H1 (cell line): Measurements from ENCODE around the gene SAMD15. TPM values are rescaled to one million over a fixed set of nuclear protein-coding genes. Genes with fewer than 3 reads are reported as not detected.
"Not testable (repeated sequence)": the region's sequence is repeated elsewhere in the genome, so short reads cannot be mapped to it uniquely, and the experiment has no call there.

Experiments used
- CTCF ChIA-PET: fragments of 300-600 bp; sonication (Branson Sonifier 250); formaldehyde crosslinking; loops from one replicate; lab custom pipeline; 2021; ENCODE audit not compliant: partially characterized antibody; lab: Charles Lee
- POLR2A ChIA-PET: fragments of 300-600 bp; sonication (Branson Sonifier 250); formaldehyde crosslinking; loops from one replicate; lab custom pipeline; 2021; ENCODE audit warnings: inconsistent platforms; ENCODE audit not compliant: partially characterized antibody; lab: Charles Lee
- DNase-seq, 2 experiments: peaks; one replicate each; pipeline versions ENCODE4 v3.0.0 to v3.0.0-alpha.2; 2010 to 2022; ENCODE audit warnings: low spot score in 2 of 2, low read depth in 1 of 2, mixed read lengths in 1 of 2
- FAIRE-seq: peaks from 2 replicates; lab custom pipeline; 2011; peaks lifted over from hg19 to GRCh38; lab: Jason Lieb, UNC
- H2AFZ ChIP-seq: 2 replicates; pipeline ENCODE4 v1.8.1; 2012; ENCODE audit warnings: low read length, inconsistent platforms
- H2AK5ac ChIP-seq: 2 replicates; pipeline ENCODE4 v1.6.1; 2013; ENCODE audit warnings: low read depth, low read length
- H2BK120ac ChIP-seq: replicated peaks from 2 replicates; pipeline ENCODE3; 2013; ENCODE audit warnings: low read depth, low read length, inconsistent platforms
- H2BK12ac ChIP-seq: 2 replicates; pipeline ENCODE4 v1.6.1; 2013; ENCODE audit warnings: low read depth, low read length
- H2BK15ac ChIP-seq: 2 replicates; pipeline ENCODE4 v1.6.1; 2013; ENCODE audit warnings: low read length
- H2BK20ac ChIP-seq: 2 replicates; pipeline ENCODE4 v1.6.1; 2013; ENCODE audit warnings: low read length
- H2BK5ac ChIP-seq: 2 replicates; pipeline ENCODE4 v1.6.1; 2013; ENCODE audit warnings: low read depth, low read length
- H3K14ac ChIP-seq: 2 replicates; pipeline ENCODE4 v1.6.1; 2013; ENCODE audit warnings: inconsistent platforms; ENCODE audit not compliant: insufficient read length
- H3K18ac ChIP-seq: 2 replicates; pipeline ENCODE4 v1.6.1; 2013; ENCODE audit warnings: low read length; ENCODE audit errors: extremely low read depth
- H3K23ac ChIP-seq: 2 replicates; pipeline ENCODE4 v1.6.1; 2013; ENCODE audit warnings: inconsistent platforms; ENCODE audit not compliant: insufficient read length
- H3K23me2 ChIP-seq: 2 replicates; pipeline ENCODE4 v1.6.1; 2013; ENCODE audit warnings: low read depth, low read length
- H3K27ac ChIP-seq: 2 replicates; pipeline ENCODE4 v1.6.1; 2011; ENCODE audit warnings: low read depth, low read length, inconsistent platforms
- H3K27me3 ChIP-seq, 4 experiments: replicated peaks in 1 of 4; 1 replicate in 1 of 4; 2 replicates in 3 of 4; pipeline versions ENCODE4 v1.6.1 to v1.8.1; 2011 to 2013; ENCODE audit warnings: low read length in 3 of 4, mild to moderate bottlenecking in 3 of 4, inconsistent platforms in 2 of 4, mixed read lengths in 2 of 4, moderate library complexity in 1 of 4; ENCODE audit not compliant: control insufficient read depth in 3 of 4, insufficient read depth in 3 of 4; ENCODE audit errors: extremely low read depth in 1 of 4
- H3K36me3 ChIP-seq, 4 experiments: 2 replicates each; pipeline versions ENCODE4 v1.6.1 to v1.8.1; 2011 to 2013; ENCODE audit warnings: mild to moderate bottlenecking in 4 of 4, low read length in 3 of 4, moderate library complexity in 2 of 4, control low read depth in 1 of 4, inconsistent platforms in 1 of 4; ENCODE audit not compliant: insufficient read depth in 4 of 4, control insufficient read depth in 2 of 4
- H3K4ac ChIP-seq: replicated peaks from 2 replicates; pipeline ENCODE3; 2013; ENCODE audit warnings: low read length, low read depth, mixed read lengths, inconsistent platforms; ENCODE audit not compliant: insufficient read length
- H3K4me1 ChIP-seq, 4 experiments: replicated peaks in 1 of 4; 1 replicate in 1 of 4; 2 replicates in 3 of 4; pipeline versions ENCODE4 v1.6.1 to v1.8.1; 2011 to 2013; ENCODE audit warnings: low read length in 3 of 4, inconsistent platforms in 2 of 4, mixed read lengths in 1 of 4; ENCODE audit not compliant: insufficient read depth in 4 of 4, control insufficient read depth in 3 of 4
- H3K4me2 ChIP-seq, 2 experiments: 2 replicates each; pipeline versions ENCODE4 v1.6.1 to v1.8.1; 2011 to 2013; ENCODE audit warnings: low read depth in 2 of 2, low read length in 2 of 2, control low read depth in 1 of 2, inconsistent platforms in 1 of 2, mild to moderate bottlenecking in 1 of 2; ENCODE audit not compliant: insufficient read depth in 1 of 2
- H3K4me3 ChIP-seq, 4 experiments: fragments of 200-600, 300-600 bp in 1 of 4; sonication (generic), shearing (Covaris generic), sonication (Bioruptor Twin) in 1 of 4; 2 replicates each; pipeline versions ENCODE4 v1.5.1 to v1.8.1; 2011 to 2016; ENCODE audit warnings: low read length in 4 of 4, low read depth in 3 of 4, control low read depth in 2 of 4, inconsistent platforms in 2 of 4, mild to moderate bottlenecking in 2 of 4, mixed read lengths in 1 of 4, moderate library complexity in 1 of 4; ENCODE audit not compliant: insufficient read depth in 2 of 4; ENCODE audit errors: extremely low read depth in 1 of 4
- H3K56ac ChIP-seq: replicated peaks from 2 replicates; pipeline ENCODE3; 2013; ENCODE audit warnings: low read depth, mild to moderate bottlenecking, mixed read lengths, low read length, inconsistent platforms; ENCODE audit not compliant: insufficient read length
- H3K79me1 ChIP-seq: 2 replicates; pipeline ENCODE4 v1.6.1; 2013; ENCODE audit warnings: low read depth, low read length, control low read depth
- H3K79me2 ChIP-seq, 2 experiments: 2 replicates each; pipeline versions ENCODE4 v1.6.1 to v1.8.1; 2012 to 2013; ENCODE audit warnings: low read length in 2 of 2, mild to moderate bottlenecking in 2 of 2, inconsistent platforms in 1 of 2; ENCODE audit not compliant: insufficient read depth in 2 of 2, control insufficient read depth in 1 of 2
- H3K9ac ChIP-seq, 4 experiments: replicated peaks in 1 of 4; 1 replicate in 1 of 4; 2 replicates in 3 of 4; pipeline versions ENCODE4 v1.6.1 to v1.8.1; 2011 to 2013; ENCODE audit warnings: low read depth in 3 of 4, low read length in 3 of 4, control low read depth in 2 of 4, mild to moderate bottlenecking in 2 of 4, moderate library complexity in 2 of 4, inconsistent platforms in 1 of 4; ENCODE audit errors: extremely low read depth in 1 of 4
- H3K9me3 ChIP-seq, 2 experiments: 2 replicates each; pipeline versions ENCODE4 v1.6.1 to v1.8.1; 2012 to 2013; ENCODE audit warnings: mild to moderate bottlenecking in 2 of 2, moderate library complexity in 2 of 2, control low read depth in 1 of 2, inconsistent platforms in 1 of 2, low read depth in 1 of 2, low read length in 1 of 2, mixed read lengths in 1 of 2; ENCODE audit not compliant: insufficient read depth in 2 of 2
- H4K20me1 ChIP-seq, 2 experiments: replicated peaks in 1 of 2; 2 replicates each; pipeline versions ENCODE3 to v1.8.1; 2011 to 2013; ENCODE audit warnings: inconsistent platforms in 2 of 2, low read length in 2 of 2, mild to moderate bottlenecking in 1 of 2; ENCODE audit not compliant: insufficient read depth in 2 of 2, control insufficient read depth in 1 of 2
- H4K5ac ChIP-seq: 2 replicates; pipeline ENCODE4 v1.6.1; 2013; ENCODE audit warnings: low read length, low read depth, mixed read lengths, inconsistent platforms; ENCODE audit not compliant: insufficient read length
- H4K8ac ChIP-seq: 2 replicates; pipeline ENCODE4 v1.8.0; 2013; ENCODE audit warnings: mild to moderate bottlenecking, moderate library complexity, low read length, inconsistent platforms; ENCODE audit not compliant: insufficient read depth; ENCODE audit errors: extremely low read depth
- H4K91ac ChIP-seq: replicated peaks from 2 replicates; pipeline ENCODE3; 2013; ENCODE audit warnings: low read length, mixed read lengths, inconsistent platforms; ENCODE audit not compliant: insufficient read length
- KDM1A ChIP-seq: fragments of 200-600, 300-600 bp; sonication (generic); IDR thresholded peaks from 2 replicates; pipeline ENCODE4 v1.7.1; 2016; ENCODE audit warnings: mild to moderate bottlenecking, low read length, borderline replicate concordance
- WGBS, 2 experiments: shearing (Covaris generic) in 1 of 2; methylation state at CpG; one replicate each; pipeline versions ENCODE4 v1.1.6 to v1.1.7; 2013 to 2015; ENCODE audit warnings: low lambda C conversion rate in 2 of 2, mixed read lengths in 2 of 2, inconsistent platforms in 1 of 2, low coverage in 1 of 2, missing lambda C conversion rate in 1 of 2; ENCODE audit not compliant: insufficient replicate concordance in 2 of 2, insufficient coverage in 1 of 2, insufficient read length in 1 of 2; ENCODE audit errors: extremely low coverage in 1 of 2, missing lambda C conversion rate in 1 of 2; 5-methylcytosine and 5-hydroxymethylcytosine counted together
- polyA plus RNA-seq, 7 experiments: library from polyadenylated mRNA; depleted of rRNA in 3 of 7; stranded (reverse) in 5 of 7; unstranded in 2 of 7; fragments of >200 nt in 5 of 7; fragments of 200-250 nt in 2 of 7; gene quantifications; 1 replicate in 5 of 7; 2 replicates in 1 of 7; 4 replicates in 1 of 7; pipeline versions ENCODE4 v1.2.1 to v1.2.3, GENCODE V29; 2011 to 2013; ENCODE audit warnings: missing spikeins in 2 of 7, mixed read lengths in 2 of 7
- total RNA-seq: library from RNA; stranded (reverse); fragmentation: NEBNext Ultra II Directional; extraction: Animal tissue kit (Norgen Biotek cat#: 25700); gene quantifications from 2 replicates; pipeline ENCODE4 v1.2.1, GENCODE V29; 2021

Gene SAMD15
- total and polyA plus RNA-seq, 2 of the 8 experiments (the other 6 are each of a cell fraction or from before 2014, with no cell fraction given), result 0.17 to 1.0 TPM

- not testable (repeated sequence) for H2BK15ac ChIP-seq, H3K4me3 ChIP-seq, H3K9ac ChIP-seq, H4K20me1 ChIP-seq, H3K36me3 ChIP-seq, H2AFZ ChIP-seq, H2BK120ac ChIP-seq, H3K14ac ChIP-seq, H3K56ac ChIP-seq, H3K79me1 ChIP-seq, DNase-seq, H2BK5ac ChIP-seq, H4K8ac ChIP-seq, H2AK5ac ChIP-seq, H3K27me3 ChIP-seq, H3K79me2 ChIP-seq, H3K23me2 ChIP-seq, H3K23ac ChIP-seq, H3K9me3 ChIP-seq, FAIRE-seq
- H3K27ac ChIP-seq, result peak overlapping the region; percentile 36
- H3K18ac ChIP-seq, result peak overlapping the region; percentile 33; the same call in 1 of the 2 replicates
- CTCF ChIA-PET, result interaction anchor here (0.6 to 3.1 kb wide), 5 partner anchors 11 to 192 kb away, joined by 4 to 15 read pairs (median 6); no protein-coding TSS in a partner anchor
- POLR2A ChIA-PET, result interaction anchor here (0.6 to 2.5 kb wide), 6 partner anchors 8 to 293 kb away, joined by 3 to 12 read pairs (median 3); partner anchors contain the start of genes GSTZ1 and POMT2
- H3K4me1 ChIP-seq, result peaks cover 3 to 15% (median 5%) of the 10 kb centered on the region in 4 experiments; a peak in 6 of 7 replicates
- TF ChIP-seq KDM1A, result peak; percentile 17; the same call in 1 of the 2 replicates
- 0 out of 2 replicates have a peak overlapping the region, but pooled peaks have one; percentile 2 for H2BK12ac ChIP-seq
- H4K5ac ChIP-seq, result peak overlapping the region; percentile 85
- peak overlapping the region; percentile 92 for H3K4ac ChIP-seq
- H2BK20ac ChIP-seq, result peak overlapping the region; percentile 27; the same call in 1 of the 2 replicates
- peak overlapping the region; percentile 92 for H4K91ac ChIP-seq
- 91% methylated on average over 9 of the region's 9 CpGs; no CpG with 5 or more reads in 1 of the 2 experiments for WGBS, 2 experiments
- H3K4me2 ChIP-seq, result peak overlapping the region; percentile 36 to 42; a peak in 2 of 4 replicates
Measured at GRCh38 chr14:77337255-77337654, 39.9 kb upstream of the SAMD15 start.
